ENCODE measurements around the gene CDON.

DNA sequence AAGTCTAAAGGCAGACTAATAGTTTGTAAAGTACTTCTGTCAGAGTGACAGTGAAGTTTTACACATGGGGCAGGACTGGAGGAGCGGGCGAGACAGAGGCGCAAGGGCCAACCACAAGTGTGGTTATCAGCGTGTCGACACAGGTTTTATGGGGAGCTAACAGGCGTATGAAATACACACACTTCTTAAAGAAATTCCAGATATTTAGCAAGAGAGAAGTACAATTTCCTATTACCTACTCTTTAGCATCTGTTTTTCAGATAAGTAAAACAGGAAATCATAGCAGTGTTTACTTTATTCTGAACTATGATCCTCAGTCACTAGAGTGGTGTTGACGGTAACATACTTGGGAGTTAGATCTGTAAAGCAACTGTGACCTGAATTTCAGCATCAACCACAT lies 94.3 kb downstream of the CDON start:
- TF ChIP-seq, protein P1, sequence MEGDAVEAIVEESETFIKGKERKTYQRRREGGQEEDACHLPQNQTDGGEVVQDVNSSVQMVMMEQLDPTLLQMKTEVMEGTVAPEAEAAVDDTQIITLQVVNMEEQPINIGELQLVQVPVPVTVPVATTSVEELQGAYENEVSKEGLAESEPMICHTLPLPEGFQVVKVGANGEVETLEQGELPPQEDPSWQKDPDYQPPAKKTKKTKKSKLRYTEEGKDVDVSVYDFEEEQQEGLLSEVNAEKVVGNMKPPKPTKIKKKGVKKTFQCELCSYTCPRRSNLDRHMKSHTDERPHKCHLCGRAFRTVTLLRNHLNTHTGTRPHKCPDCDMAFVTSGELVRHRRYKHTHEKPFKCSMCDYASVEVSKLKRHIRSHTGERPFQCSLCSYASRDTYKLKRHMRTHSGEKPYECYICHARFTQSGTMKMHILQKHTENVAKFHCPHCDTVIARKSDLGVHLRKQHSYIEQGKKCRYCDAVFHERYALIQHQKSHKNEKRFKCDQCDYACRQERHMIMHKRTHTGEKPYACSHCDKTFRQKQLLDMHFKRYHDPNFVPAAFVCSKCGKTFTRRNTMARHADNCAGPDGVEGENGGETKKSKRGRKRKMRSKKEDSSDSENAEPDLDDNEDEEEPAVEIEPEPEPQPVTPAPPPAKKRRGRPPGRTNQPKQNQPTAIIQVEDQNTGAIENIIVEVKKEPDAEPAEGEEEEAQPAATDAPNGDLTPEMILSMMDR (conservative IDR thresholded peaks at IDR 0.05): no peak
- TF ChIP-seq ZFX (IDR thresholded peaks at IDR 0.05): no peak
